HCT116 (cell line): ENCODE data around the gene ECM1. TPM values are rescaled to one million over a fixed set of nuclear protein-coding genes. Genes with fewer than 3 reads are reported as not detected.

Experiments
- ATAC-seq: fragments of 200-7000 bp; cut with Tn5 transposase; 2 replicates; pipeline ENCODE4 v1.9.1; 2020; ENCODE audit warnings: mild to moderate bottlenecking, moderate library complexity
- BruUV-seq: library from RNA; stranded (reverse); fragments of 400-500 nt; replicated peaks from 2 replicates; lab custom pipeline; 2021; lab: Mats Ljungman, UMichigan
- CTCF ChIA-PET: fragments of 300-600 bp; sonication (Branson Sonifier 250); formaldehyde crosslinking; loops from one replicate; lab custom pipeline; 2021; ENCODE audit warnings: antibody characterized with exemption; lab: Charles Lee
- POLR2A ChIA-PET: fragments of 300-600, 350-600 bp; sonication (Branson Sonifier 250); formaldehyde crosslinking; loops from one replicate; lab custom pipeline; 2021; ENCODE audit warnings: antibody characterized with exemption; lab: Charles Lee
- RAD21 ChIA-PET, 2 experiments: fragments of 300-600 bp; sonication (Branson Sonifier 250); formaldehyde crosslinking; loops; one replicate each; lab custom pipeline; 2023; ENCODE audit warnings: low total read pairs in 2 of 2; ENCODE audit not compliant: uncharacterized antibody in 2 of 2, unreplicated experiment in 2 of 2, low non-redundant PET in 1 of 2; lab: Charles Lee
- DNase-seq: peaks from one replicate; pipeline ENCODE4 v3.0.0-alpha.2; 2010; ENCODE audit warnings: low read depth, low spot score
- H2AFZ ChIP-seq: fragments of 200-600 bp; shearing (Covaris generic), sonication (generic); 2 replicates; pipeline ENCODE4 v1.6.1; 2017; ENCODE audit warnings: low read depth, mixed run types, mixed read lengths, antibody characterized with exemption, low read length; ENCODE audit not compliant: poor library complexity, severe bottlenecking
- H3K27ac ChIP-seq: 2 replicates; pipeline ENCODE4 v1.5.1; 2012; ENCODE audit warnings: low read depth, low read length
- H3K27me3 ChIP-seq: fragments of 200-600 bp; sonication (generic); 2 replicates; pipeline ENCODE4 v1.6.1; 2016; ENCODE audit warnings: mixed run types, low read length, mixed read lengths; ENCODE audit not compliant: insufficient read depth
- H3K36me3 ChIP-seq, 2 experiments: fragments of 200-500 bp in 1 of 2; fragments of 200-600 bp in 1 of 2; sonication (Bioruptor generic) in 1 of 2; sonication (generic) in 1 of 2; 2 replicates each; pipeline versions ENCODE4 v1.5.1 to v1.6.1; 2014 to 2016; ENCODE audit warnings: low read length in 2 of 2, inconsistent platforms in 1 of 2, mixed read lengths in 1 of 2, mixed run types in 1 of 2; ENCODE audit not compliant: insufficient read depth in 2 of 2, control insufficient read depth in 1 of 2
- H3K4me1 ChIP-seq, 2 experiments: fragments of 200-600 bp in 1 of 2; sonication (generic) in 1 of 2; 2 replicates each; pipeline versions ENCODE4 v1.5.1 to v1.6.1; 2012 to 2017; ENCODE audit warnings: low read length in 2 of 2, inconsistent platforms in 1 of 2, mild to moderate bottlenecking in 1 of 2, mixed read lengths in 1 of 2, mixed run types in 1 of 2, moderate library complexity in 1 of 2; ENCODE audit not compliant: insufficient read depth in 2 of 2, control insufficient read depth in 1 of 2
- H3K4me2 ChIP-seq: fragments of 200-600 bp; sonication (generic); 2 replicates; pipeline ENCODE4 v1.6.1; 2017; ENCODE audit warnings: mixed run types, low read length, mixed read lengths
- H3K4me3 ChIP-seq, 2 experiments: fragments of 200-600 bp in 1 of 2; sonication (generic) in 1 of 2; replicated peaks in 1 of 2; 2 replicates each; pipeline ENCODE4 v1.5.1; 2011 to 2016; ENCODE audit warnings: low read length in 2 of 2, control low read depth in 1 of 2, low read depth in 1 of 2, mild to moderate bottlenecking in 1 of 2, mixed read lengths in 1 of 2, mixed run types in 1 of 2
- H3K79me2 ChIP-seq: fragments of 200-600 bp; sonication (generic); 2 replicates; pipeline ENCODE4 v1.6.1; 2017; ENCODE audit warnings: mild to moderate bottlenecking, mixed run types, low read length, moderate library complexity, mixed read lengths; ENCODE audit not compliant: insufficient read depth
- H3K9ac ChIP-seq: fragments of 200-600 bp; sonication (generic); 2 replicates; pipeline ENCODE4 v1.6.1; 2016; ENCODE audit warnings: low read length, mixed read lengths
- H3K9me2 ChIP-seq: fragments of 200-600 bp; sonication (generic), shearing (Covaris generic); 2 replicates; pipeline ENCODE4 v1.6.1; 2017; ENCODE audit warnings: mixed run types, mild to moderate bottlenecking, moderate library complexity; ENCODE audit not compliant: insufficient read depth
- H3K9me3 ChIP-seq, 2 experiments: fragments of 200-500 bp in 1 of 2; fragments of 200-600 bp in 1 of 2; sonication (Bioruptor generic) in 1 of 2; sonication (generic) in 1 of 2; 2 replicates each; pipeline ENCODE4 v1.6.1; 2014 to 2017; ENCODE audit warnings: low read length in 2 of 2, mixed read lengths in 2 of 2, inconsistent platforms in 1 of 2, low read depth in 1 of 2, mild to moderate bottlenecking in 1 of 2, mixed run types in 1 of 2, moderate library complexity in 1 of 2; ENCODE audit not compliant: control insufficient read depth in 1 of 2, insufficient read depth in 1 of 2
- H4K20me1 ChIP-seq: fragments of 200-600 bp; sonication (generic), shearing (Covaris generic); 2 replicates; pipeline ENCODE4 v1.6.1; 2017; ENCODE audit warnings: mixed run types, mild to moderate bottlenecking, moderate library complexity; ENCODE audit not compliant: insufficient read depth
- CEBPB ChIP-seq: IDR thresholded peaks from 2 replicates; pipeline ENCODE4 v1.6.1; 2012; ENCODE audit warnings: low read depth
- CTCF ChIP-seq, 3 experiments: fragments of 200-600 bp in 1 of 3; sonication (generic) in 1 of 3; IDR thresholded peaks in 2 of 3; conservative IDR thresholded peaks in 1 of 3; 2 replicates each; pipeline ENCODE4 v1.5.1; 2012 to 2017; ENCODE audit warnings: low read depth in 2 of 3, low read length in 2 of 3, antibody characterized with exemption in 1 of 3, borderline replicate concordance in 1 of 3, control low read depth in 1 of 3, mild to moderate bottlenecking in 1 of 3, mixed read lengths in 1 of 3, mixed run types in 1 of 3, moderate library complexity in 1 of 3; ENCODE audit not compliant: insufficient read depth in 1 of 3
- ELF1 ChIP-seq: IDR thresholded peaks from 2 replicates; pipeline ENCODE4 v1.6.1; 2012; ENCODE audit warnings: low read depth, borderline replicate concordance
- EZH2 ChIP-seq: fragments of 200-600 bp; sonication (generic); IDR thresholded peaks from 2 replicates; pipeline ENCODE4 v1.6.1; 2017; ENCODE audit warnings: antibody characterized with exemption, mixed run types
- EZH2phosphoT487 ChIP-seq: fragments of 200-600 bp; IDR thresholded peaks from 2 replicates; pipeline ENCODE4 v1.6.1; 2018; ENCODE audit warnings: antibody characterized with exemption, borderline replicate concordance
- FOSL1 ChIP-seq: IDR thresholded peaks from 2 replicates; pipeline ENCODE4 v1.6.1; 2012; ENCODE audit warnings: low read depth
- JUND ChIP-seq: IDR thresholded peaks from 2 replicates; pipeline ENCODE4 v1.6.1; 2012
- POLR2A ChIP-seq: IDR thresholded peaks from 2 replicates; pipeline ENCODE4 v1.7.0; 2011; ENCODE audit warnings: borderline replicate concordance; ENCODE audit not compliant: insufficient read depth, insufficient read length; ENCODE audit errors: extremely low read depth
- POLR2AphosphoS5 ChIP-seq: IDR thresholded peaks from 2 replicates; pipeline ENCODE4 v1.6.1; 2011; ENCODE audit warnings: mild to moderate bottlenecking, low read depth, low read length, moderate library complexity
- RAD21 ChIP-seq: IDR thresholded peaks from 2 replicates; pipeline ENCODE4 v1.6.1; 2012; ENCODE audit warnings: low read depth, mild to moderate bottlenecking
- SP1 ChIP-seq: IDR thresholded peaks from 2 replicates; pipeline ENCODE4 v1.6.1; 2012; ENCODE audit warnings: low read depth
- SRF ChIP-seq: IDR thresholded peaks from 2 replicates; pipeline ENCODE4 v1.6.1; 2012; ENCODE audit warnings: low read depth
- TCF7L2 ChIP-seq: IDR thresholded peaks from 2 replicates; pipeline ENCODE4 v1.7.0; 2011; ENCODE audit warnings: borderline replicate concordance, inconsistent platforms; ENCODE audit not compliant: insufficient read depth, insufficient read length; ENCODE audit errors: extremely low read depth
- YY1 ChIP-seq: IDR thresholded peaks from 2 replicates; pipeline ENCODE4 v1.6.1; 2011; ENCODE audit warnings: low read length, low read depth, moderate library complexity, mild to moderate bottlenecking; ENCODE audit not compliant: insufficient replicate concordance; ENCODE audit errors: extremely low read depth
- ZBTB33 ChIP-seq: IDR thresholded peaks from 2 replicates; pipeline ENCODE4 v1.6.1; 2011; ENCODE audit warnings: mild to moderate bottlenecking, low read length, moderate library complexity; ENCODE audit not compliant: insufficient replicate concordance; ENCODE audit errors: extremely low read depth
- ZFX ChIP-seq: fragments of 450-650 bp; IDR thresholded peaks from 2 replicates; pipeline ENCODE4 v1.6.1; 2017
- ZNF274 ChIP-seq: fragments of 200-500 bp; sonication (Bioruptor generic); IDR thresholded peaks from 2 replicates; pipeline ENCODE4 v1.6.1; 2014; ENCODE audit warnings: mild to moderate bottlenecking, low read depth, low read length, inconsistent platforms
- intact Hi-C: fragments of 100-400 bp; cut with micrococcal nuclease; formaldehyde crosslinking; loops from 2 replicates; pipeline ENCODE4 v1.10.0; 2022
- total RNA-seq: library from RNA; stranded (reverse); gene quantifications from one replicate; pipeline ENCODE4 v1.2.1, GENCODE V29; 2021; ENCODE audit not compliant: unreplicated experiment
- TF ChIP-seq, protein P1 (sequence below): IDR thresholded peaks from 2 replicates; pipeline ENCODE4 v1.6.1; 2012

The ECM1 gene
- total RNA-seq, 1 experiment from 2014 or later: 2.0 TPM

GRCh38 chr1:150508982-150509381, 1.1 kb downstream of the ECM1 start:
- TF ChIP-seq RAD21 (no peak), YY1 (no peak), SRF (no peak), EZH2 (no peak), FOSL1 (no peak), TCF7L2 (no peak), ELF1 (no peak), CTCF (IDR thresholded peaks at IDR 0.05 in 2 of 3, conservative IDR thresholded peaks at IDR 0.05 in 1 of 3; ENCODE audit: borderline replicate concordance in 1 of 3, insufficient read depth in 1 of 3, low read depth in 2 of 3, low read length in 2 of 3) (no peak), JUND (no peak), POLR2A (no peak), POLR2AphosphoS5 (no peak), ZFX (no peak), SP1 (no peak), CEBPB (no peak), ZNF274 (no peak), ZBTB33 (no peak), EZH2phosphoT487 (no peak)
- TF ChIP-seq, protein P1, sequence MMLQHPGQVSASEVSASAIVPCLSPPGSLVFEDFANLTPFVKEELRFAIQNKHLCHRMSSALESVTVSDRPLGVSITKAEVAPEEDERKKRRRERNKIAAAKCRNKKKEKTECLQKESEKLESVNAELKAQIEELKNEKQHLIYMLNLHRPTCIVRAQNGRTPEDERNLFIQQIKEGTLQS: no peak
- Histone ChIP-seq H3K9me3 (no peaks in the 10 kb centered on the region), H3K9ac (no peak overlapping the region), H3K4me1 (peaks cover 9 to 19% of the 10 kb centered on the region in 2 experiments), H3K9me2 (no peaks in the 10 kb centered on the region), H3K4me3 (no peak overlapping the region), H3K4me2 (no peak overlapping the region), H3K36me3 (peaks cover 9 to 15% of the 10 kb centered on the region in 2 experiments; a peak in 3 of 4 replicates), H2AFZ (no peak overlapping the region), H3K79me2 (no peaks in the 10 kb centered on the region), H3K27me3 (no peaks in the 10 kb centered on the region), H4K20me1 (no peaks in the 10 kb centered on the region), H3K27ac (no peak overlapping the region)
- DNase-seq (no peak), ATAC-seq (no peak)
- ChIA-PET CTCF (no interaction called here), RAD21 (no interaction called here), POLR2A (no interaction called here)
- no TSS peak for BruUV-seq
- intact Hi-C loops: no loop called here
